Activated B cell treated with CpG ODN at 0.5 μM for 24 hours (primary cell): ENCODE results near the gene RPL3. TPM values are rescaled to one million over a fixed set of nuclear protein-coding genes. Genes with fewer than 3 reads are reported as not detected.
"Not testable (repeated sequence)": the region's sequence is repeated elsewhere in the genome, so short reads cannot be mapped to it uniquely, and the experiment has no call there.

Source experiments
- ATAC-seq: fragments of 200-7000 bp; cut with Tn5 transposase; one replicate; pipeline ENCODE4 v1.10.0; 2021; ENCODE audit warnings: low read depth, mild to moderate bottlenecking, moderate library complexity
- CTCF ChIA-PET: fragments of 350-600 bp; sonication (Branson Sonifier 250); formaldehyde crosslinking; loops from one replicate; lab custom pipeline; 2021; ENCODE audit warnings: antibody characterized with exemption; lab: Charles Lee
- POLR2A ChIA-PET: fragments of 350-600 bp; sonication (Branson Sonifier 250); formaldehyde crosslinking; loops from one replicate; lab custom pipeline; 2021; ENCODE audit warnings: antibody characterized with exemption; lab: Charles Lee
- DNase-seq: peaks from one replicate; pipeline ENCODE4 v3.0.0; 2022
- H3K27ac Mint-ChIP-seq: one replicate; pipeline ENCODE4 v1.8.0; 2020; ENCODE audit warnings: mixed read lengths
- H3K27me3 Mint-ChIP-seq: one replicate; pipeline ENCODE4 v1.8.0; 2021; ENCODE audit warnings: mixed read lengths
- H3K36me3 Mint-ChIP-seq: one replicate; pipeline ENCODE4 v1.8.0; 2021; ENCODE audit warnings: low read depth, mixed read lengths
- H3K4me1 Mint-ChIP-seq: one replicate; pipeline ENCODE4 v1.8.0; 2021; ENCODE audit warnings: mixed read lengths
- H3K4me3 Mint-ChIP-seq: one replicate; pipeline ENCODE4 v1.8.0; 2020; ENCODE audit warnings: mild to moderate bottlenecking, mixed read lengths
- H3K9me3 Mint-ChIP-seq: one replicate; pipeline ENCODE4 v1.8.0; 2020; ENCODE audit warnings: mixed read lengths
- CTCF ChIP-seq: fragments of 200-600 bp; IDR thresholded peaks from one replicate; pipeline ENCODE4 v1.8.0; 2022; ENCODE audit warnings: antibody characterized with exemption, mild to moderate bottlenecking
- intact Hi-C: fragments of 100-400 bp; cut with micrococcal nuclease; formaldehyde crosslinking; loops from one replicate; pipeline ENCODE4 v1.15.1; 2024
- total RNA-seq: library from RNA; stranded (reverse); gene quantifications from 2 replicates; pipeline ENCODE4 v1.2.3, GENCODE V29; 2022

The RPL3 gene
- total RNA-seq, 1 donor from 2014 or later: 3,087 TPM

DNA sequence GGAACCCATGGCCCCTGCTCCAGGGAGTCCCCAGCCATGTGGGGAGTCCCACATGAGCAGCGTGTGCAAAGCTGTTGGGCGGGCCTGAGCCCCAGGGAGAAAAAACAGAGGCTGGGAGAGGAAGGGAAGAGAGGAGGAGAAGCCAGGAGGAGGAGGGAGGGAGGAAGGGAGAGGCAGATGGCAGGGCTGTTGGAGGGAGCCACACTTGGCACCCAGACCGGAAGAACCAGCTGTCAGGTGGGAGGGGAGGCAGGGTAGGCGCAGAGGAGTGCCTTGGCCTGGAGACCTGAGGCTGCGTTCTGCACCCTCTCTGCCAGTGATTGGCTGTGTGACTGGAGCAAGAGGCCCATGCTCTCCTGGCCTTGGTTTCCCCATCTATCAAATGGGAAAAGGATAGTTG, 37.0 kb upstream of the RPL3 start:
- CTCF ChIA-PET: no interaction called here
- H3K27ac Mint-ChIP-seq: no peak overlapping the region
- DNase-seq (no peak), ATAC-seq (no peak)
- peaks cover 4% of the 10 kb centered on the region for H3K36me3 Mint-ChIP-seq
- intact Hi-C loops: no loop called here
- no peaks in the 10 kb centered on the region for H3K27me3 Mint-ChIP-seq
- no peak for TF ChIP-seq CTCF
- peaks cover 26% of the 10 kb centered on the region for H3K4me1 Mint-ChIP-seq
- POLR2A ChIA-PET: no interaction called here
- no peak overlapping the region for H3K4me3 Mint-ChIP-seq
- H3K9me3 Mint-ChIP-seq: no peaks in the 10 kb centered on the region

DNA sequence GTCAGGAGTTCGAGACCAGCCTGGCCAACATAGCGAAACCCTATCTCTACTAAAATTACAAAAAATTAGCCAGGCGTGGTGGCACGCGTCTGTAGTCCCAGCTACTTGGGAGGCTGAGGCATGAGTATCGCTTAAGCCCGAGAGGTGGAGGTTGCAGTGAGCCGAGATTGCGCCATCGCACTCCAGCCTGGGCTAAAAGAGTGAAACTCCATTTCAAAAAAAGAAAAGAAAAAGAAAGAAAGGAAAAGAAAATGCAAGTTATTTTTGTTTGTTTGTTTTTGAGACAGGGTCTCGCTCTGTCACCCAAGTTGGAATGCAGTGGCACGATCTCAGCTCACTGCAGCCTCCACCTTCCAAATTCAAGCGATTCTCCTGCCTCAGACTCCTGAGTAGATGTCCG, 36.4 kb upstream of the RPL3 start:
- H3K27ac Mint-ChIP-seq, intact Hi-C loops, H3K4me3 Mint-ChIP-seq, POLR2A ChIA-PET, ATAC-seq, DNase-seq, H3K9me3 Mint-ChIP-seq, H3K27me3 Mint-ChIP-seq, CTCF ChIA-PET, H3K36me3 Mint-ChIP-seq: not testable (repeated sequence)
- H3K4me1 Mint-ChIP-seq: peaks cover 30% of the 10 kb centered on the region

DNA sequence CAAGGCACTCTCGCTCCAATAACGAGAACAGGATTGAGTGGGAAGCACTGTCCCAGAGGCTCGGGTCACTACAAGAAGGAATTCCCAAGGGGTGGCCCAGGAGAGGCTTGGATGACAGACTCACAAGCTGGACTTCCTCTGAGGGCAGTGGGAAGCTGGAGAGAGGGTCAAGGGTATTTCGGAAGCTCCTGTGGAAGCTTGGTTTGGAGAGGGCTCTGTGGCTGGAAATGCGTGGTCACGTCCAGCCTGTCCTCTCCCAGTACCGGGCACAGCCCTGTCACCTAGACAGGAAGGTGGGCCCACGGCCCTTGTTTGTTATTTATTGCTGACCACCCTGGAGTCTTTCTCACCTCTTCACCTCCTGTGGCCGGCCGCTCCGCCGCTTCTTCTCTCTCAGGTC, 35.7 kb upstream of the RPL3 start:
- no peak overlapping the region for H3K4me3 Mint-ChIP-seq
- ATAC-seq (no peak), DNase-seq (no peak)
- no peak for TF ChIP-seq CTCF
- H3K27me3 Mint-ChIP-seq: no peaks in the 10 kb centered on the region
- H3K9me3 Mint-ChIP-seq: no peaks in the 10 kb centered on the region
- intact Hi-C loops: no loop called here
- ChIA-PET POLR2A (no interaction called here), CTCF (no interaction called here)
- H3K36me3 Mint-ChIP-seq: peaks cover 1% of the 10 kb centered on the region
- no peak overlapping the region for H3K27ac Mint-ChIP-seq
- H3K4me1 Mint-ChIP-seq: peaks cover 29% of the 10 kb centered on the region

GRCh38 chr22:39353346-39353745, 33.9 kb upstream of the RPL3 start:
- no peaks in the 10 kb centered on the region for H3K9me3 Mint-ChIP-seq
- no peak overlapping the region for H3K27ac Mint-ChIP-seq
- H3K4me1 Mint-ChIP-seq: peaks cover 40% of the 10 kb centered on the region
- no peaks in the 10 kb centered on the region for H3K36me3 Mint-ChIP-seq
- ChIA-PET CTCF (interaction anchor here (2.2 kb wide), 1 partner anchor 10 kb away, joined by 14 read pairs; no protein-coding TSS in a partner anchor), POLR2A (interaction anchor here (2.8 to 5.0 kb wide), 2 partner anchors 35 to 46 kb away, joined by 21 to 94 read pairs; partner anchors contain the start of genes RPL3 and TAB1)
- TF ChIP-seq CTCF: no peak
- H3K27me3 Mint-ChIP-seq: no peaks in the 10 kb centered on the region
- ATAC-seq: no peak
- intact Hi-C loops: no loop called here
- H3K4me3 Mint-ChIP-seq: no peak overlapping the region
- no peak for DNase-seq

DNA sequence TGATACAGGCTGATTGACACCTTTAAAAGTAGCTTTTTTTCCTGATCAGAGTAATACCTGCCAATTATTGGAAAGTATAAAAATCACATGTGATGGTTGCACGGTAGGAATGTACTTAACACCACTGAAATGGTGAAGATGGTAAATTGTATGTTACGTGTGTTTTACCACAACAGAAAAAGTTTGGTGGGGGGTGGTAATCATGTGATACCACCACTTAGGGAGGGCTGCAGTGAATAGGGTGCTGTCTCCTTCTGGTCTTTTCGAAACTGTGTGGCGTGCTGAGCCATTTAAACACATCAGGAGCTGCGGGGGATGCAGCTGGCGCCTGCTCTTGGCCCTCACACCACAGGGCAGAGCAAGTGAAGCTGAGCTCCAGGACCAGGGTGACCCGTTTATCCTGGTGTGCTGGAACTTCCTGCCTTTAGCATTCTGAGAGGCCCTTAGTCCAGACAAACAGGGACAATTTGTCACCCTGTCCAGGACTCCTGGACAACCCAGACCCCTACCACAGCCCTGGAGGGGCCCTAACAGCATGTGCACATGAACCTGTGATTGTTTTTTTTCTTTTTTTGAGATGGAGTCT, 33.0 kb upstream of the RPL3 start:
- ChIA-PET CTCF (interaction anchor here (1.2 to 2.2 kb wide), 6 partner anchors 9 to 181 kb away, joined by 3 to 14 read pairs (median 6); partner anchors contain the start of gene TAB1), POLR2A (interaction anchor here (1.0 to 5.0 kb wide), 14 partner anchors 9 to 692 kb away, joined by 3 to 94 read pairs (median 7); partner anchors contain the start of genes ATF4, MIEF1, RPL3 and TAB1)
- intact Hi-C loops: no loop called here
- no peak for ATAC-seq
- no peaks in the 10 kb centered on the region for H3K36me3 Mint-ChIP-seq
- no peaks in the 10 kb centered on the region for H3K9me3 Mint-ChIP-seq
- no peak for DNase-seq
- TF ChIP-seq CTCF: no peak
- H3K27me3 Mint-ChIP-seq: no peaks in the 10 kb centered on the region
- peaks cover 40% of the 10 kb centered on the region for H3K4me1 Mint-ChIP-seq
- H3K4me3 Mint-ChIP-seq: peak overlapping the region; percentile 68
- H3K27ac Mint-ChIP-seq: peak overlapping the region; percentile 93
